Cardiac muscle cell (in vitro differentiated cells and primary cell): ENCODE data around the gene ULK1. TPM values are rescaled to one million over a fixed set of nuclear protein-coding genes. Genes with fewer than 3 reads are reported as not detected.
A peak's percentile ranks its signal among the peaks of the same experiment; 100 is the strongest.
"Not testable (repeated sequence)": the region's sequence is repeated elsewhere in the genome, so short reads cannot be mapped to it uniquely, and the experiment has no call there.

Source experiments
- DNase-seq, 2 donors: peaks; one replicate each; pipeline versions ENCODE4 v3.0.0 to v3.0.0-alpha.2; 2010 to 2017; ENCODE audit warnings: low read depth in 1 of 2, low spot score in 1 of 2
- H3K27ac ChIP-seq: fragments of 200-600 bp; sonication (generic); 2 replicates; pipeline ENCODE4 v1.5.1; 2016
- H3K27me3 ChIP-seq: fragments of 200-600 bp; sonication (generic); 2 replicates; pipeline ENCODE4 v1.6.0; 2016; ENCODE audit warnings: control low read depth
- H3K36me3 ChIP-seq: fragments of 200-600 bp; sonication (generic); 2 replicates; pipeline ENCODE4 v1.5.1; 2016; ENCODE audit warnings: control low read depth
- H3K4me1 ChIP-seq: fragments of 200-600 bp; sonication (generic); 2 replicates; pipeline ENCODE4 v1.8.1; 2017; ENCODE audit warnings: low read depth, mild to moderate bottlenecking, mixed run types
- H3K4me3 ChIP-seq: fragments of 200-600 bp; sonication (generic); 2 replicates; pipeline ENCODE4 v1.5.1; 2016; ENCODE audit warnings: mild to moderate bottlenecking
- H3K9me3 ChIP-seq: fragments of 200-600 bp; sonication (generic); 2 replicates; pipeline ENCODE4 v1.5.1; 2017; ENCODE audit warnings: low read depth, mild to moderate bottlenecking, control low read depth
- CTCF ChIP-seq: IDR thresholded peaks from 2 replicates; pipeline ENCODE4 v1.5.1; 2012; ENCODE audit warnings: low read depth, mild to moderate bottlenecking, low read length
- polyA plus RNA-seq: library from polyadenylated mRNA; unstranded; fragments of >200 nt; fragmentation: Nextera tagmentation; extraction: Ambion mirVana; gene quantifications from 2 replicates; pipeline ENCODE4 v1.2.1, GENCODE V29; 2016
- total RNA-seq: library from RNA; depleted of rRNA; stranded (reverse); fragments of >200 nt; gene quantifications from 2 replicates; pipeline ENCODE4 v1.2.3, GENCODE V29; 2016

The ULK1 gene
- total and polyA plus RNA-seq, 2 experiments from 2014 or later: 14.2 to 27.6 TPM

- no peak for DNase-seq
- no peaks in the 10 kb centered on the region for H3K27me3 ChIP-seq
- H3K9me3 ChIP-seq: no peaks in the 10 kb centered on the region
- H3K36me3 ChIP-seq: no peaks in the 10 kb centered on the region
- no peak overlapping the region for H3K4me3 ChIP-seq
- no peaks in the 10 kb centered on the region for H3K4me1 ChIP-seq
- H3K27ac ChIP-seq: no peak overlapping the region
- TF ChIP-seq CTCF: no peak
These were observed 26.3 kb upstream of the ULK1 start for GRCh38 chr12:131867891-131868675.

DNA sequence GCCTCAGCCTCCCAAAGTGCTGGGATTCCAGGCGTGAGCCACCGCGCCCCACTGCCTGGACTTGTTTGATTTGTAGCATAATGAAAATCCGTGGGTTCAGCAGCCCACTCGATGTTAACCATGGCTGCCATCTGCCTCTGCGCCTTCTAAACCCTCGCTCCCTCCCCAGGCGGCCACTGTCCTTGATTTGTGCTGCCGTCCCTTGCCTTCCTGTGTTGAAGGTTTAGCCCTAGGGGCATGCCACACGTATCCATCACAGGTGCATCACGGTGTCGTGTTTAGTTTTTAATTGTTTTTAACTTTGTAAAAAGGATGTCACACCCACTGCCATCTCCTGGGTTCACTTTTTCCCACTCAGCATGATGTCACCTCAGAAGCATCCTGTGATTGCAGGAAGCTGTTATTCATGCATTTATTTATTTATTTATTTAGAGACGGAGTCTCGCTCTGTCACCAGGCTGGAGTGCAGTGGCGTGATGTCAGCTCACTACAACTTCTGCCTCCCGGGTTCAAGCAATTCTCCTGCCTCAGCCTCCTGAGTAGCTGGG lies 24.5 kb upstream of the ULK1 start:
- Histone ChIP-seq H3K4me3 (no peak overlapping the region), H3K27ac (no peak overlapping the region), H3K9me3 (no peaks in the 10 kb centered on the region), H3K36me3 (no peaks in the 10 kb centered on the region), H3K27me3 (no peaks in the 10 kb centered on the region), H3K4me1 (no peaks in the 10 kb centered on the region)
- no peak for TF ChIP-seq CTCF
- DNase-seq: peak in 1 of 2 donors; percentile 26

- Histone ChIP-seq H3K36me3 (no peaks in the 10 kb centered on the region), H3K27me3 (no peaks in the 10 kb centered on the region), H3K4me3 (no peak overlapping the region), H3K4me1 (no peaks in the 10 kb centered on the region), H3K27ac (no peak overlapping the region), H3K9me3 (no peaks in the 10 kb centered on the region)
- TF ChIP-seq CTCF: no peak
- no peak for DNase-seq
These were observed 22.7 kb upstream of the ULK1 start for GRCh38 chr12:131871677-131872076.

- H3K4me3 ChIP-seq: no peak overlapping the region
- H3K36me3 ChIP-seq: no peaks in the 10 kb centered on the region
- no peaks in the 10 kb centered on the region for H3K4me1 ChIP-seq
- no peak for TF ChIP-seq CTCF
- no peak overlapping the region for H3K27ac ChIP-seq
- no peaks in the 10 kb centered on the region for H3K27me3 ChIP-seq
- peak in 1 of 2 donors; percentile 30 for DNase-seq
- no peaks in the 10 kb centered on the region for H3K9me3 ChIP-seq
These were observed 22.0 kb upstream of the ULK1 start for GRCh38 chr12:131872154-131873051.

- DNase-seq: no peak
- Histone ChIP-seq H3K4me3 (no peak overlapping the region), H3K27ac (no peak overlapping the region), H3K9me3 (no peaks in the 10 kb centered on the region), H3K36me3 (no peaks in the 10 kb centered on the region), H3K27me3 (no peaks in the 10 kb centered on the region), H3K4me1 (no peaks in the 10 kb centered on the region)
- TF ChIP-seq CTCF: no peak
These were observed 21.1 kb upstream of the ULK1 start for GRCh38 chr12:131873293-131873692.

GRCh38 chr12:131874972-131875371 lies 19.4 kb upstream of the ULK1 start:
- H3K27ac ChIP-seq, H3K4me3 ChIP-seq, H3K9me3 ChIP-seq, DNase-seq, H3K36me3 ChIP-seq, H3K4me1 ChIP-seq, H3K27me3 ChIP-seq: not testable (repeated sequence)

DNA sequence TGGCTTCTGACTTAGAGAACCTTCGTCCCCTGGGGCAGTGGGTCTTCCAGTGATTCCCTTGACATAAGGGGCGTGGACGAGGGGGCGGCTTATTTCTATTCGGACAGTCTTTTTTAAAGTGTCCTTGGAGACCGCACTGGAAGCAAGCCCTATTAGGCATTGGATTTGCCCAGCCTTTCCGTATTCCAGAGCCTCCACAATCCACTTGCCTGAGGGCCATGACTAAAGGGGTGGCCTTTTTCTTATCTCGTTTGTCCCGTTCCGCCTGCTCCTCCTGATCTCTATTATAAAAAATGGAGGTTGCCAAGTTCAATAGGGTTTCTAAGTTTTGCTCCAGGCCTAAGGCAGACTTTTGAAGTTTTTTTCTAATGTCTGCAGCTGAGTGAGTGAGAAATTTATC lies 17.2 kb upstream of the ULK1 start:
- H3K27ac ChIP-seq, H3K9me3 ChIP-seq, H3K4me3 ChIP-seq, DNase-seq, H3K4me1 ChIP-seq, H3K27me3 ChIP-seq, H3K36me3 ChIP-seq: not testable (repeated sequence)

GRCh38 chr12:131878436-131878835 lies 16.0 kb upstream of the ULK1 start:
- not testable (repeated sequence) for H3K36me3 ChIP-seq, H3K27ac ChIP-seq, H3K4me3 ChIP-seq, DNase-seq, H3K27me3 ChIP-seq, H3K9me3 ChIP-seq, H3K4me1 ChIP-seq
